Measurements from ENCODE around the gene COA3.

The COA3 gene

GRCh38 chr17:42817866-42818265 lies 19.4 kb upstream of the COA3 start:
- DNase-seq, result peak; percentile 69

- DNase-seq, result peak; percentile 82
These were observed 16.3 kb upstream of the COA3 start for GRCh38 chr17:42814633-42815399.

- peak; percentile 74 for DNase-seq
These were observed 10.7 kb upstream of the COA3 start for GRCh38 chr17:42809250-42809649.

GRCh38 chr17:42806249-42806648 lies 7.7 kb upstream of the COA3 start:
- DNase-seq, result no peak

- no peak for DNase-seq
These were observed 6.4 kb upstream of the COA3 start for GRCh38 chr17:42804918-42805367.

GRCh38 chr17:42803074-42803883 lies 4.8 kb upstream of the COA3 start:
- no peak for DNase-seq

GRCh38 chr17:42798011-42798382 lies 507 bp downstream of the COA3 start:
- DNase-seq, result no peak

GRCh38 chr17:42797067-42798007 lies 1.2 kb downstream of the COA3 start:
- no peak for DNase-seq

- no peak for DNase-seq
These were observed 2.3 kb downstream of the COA3 start for GRCh38 chr17:42796066-42796758.

- DNase-seq, result no peak
These were observed 3.0 kb downstream of the COA3 start for GRCh38 chr17:42795465-42795864.

GRCh38 chr17:42795061-42795460 lies 3.4 kb downstream of the COA3 start:
- DNase-seq, result no peak

- DNase-seq, result no peak
These were observed 6.0 kb downstream of the COA3 start for GRCh38 chr17:42792545-42792944.

GRCh38 chr17:42791948-42792347 lies 6.6 kb downstream of the COA3 start:
- no peak for DNase-seq

GRCh38 chr17:42787266-42787665 lies 11.2 kb downstream of the COA3 start:
- DNase-seq, result no peak

GRCh38 chr17:42784811-42785592 lies 13.5 kb downstream of the COA3 start:
- no peak for DNase-seq

- DNase-seq, result no peak
These were observed 14.1 kb downstream of the COA3 start for GRCh38 chr17:42784409-42784808.

GRCh38 chr17:42783791-42784138 lies 14.7 kb downstream of the COA3 start:
- DNase-seq, result no peak

GRCh38 chr17:42783062-42783790 lies 15.3 kb downstream of the COA3 start:
- peak; percentile 81 for DNase-seq

- no peak for DNase-seq
These were observed 16.1 kb downstream of the COA3 start for GRCh38 chr17:42782166-42783061.

Measured in fibroblast of skin of abdomen (primary cell).